ENCODE measurements around the gene NPW. TPM values are rescaled to one million over a fixed set of nuclear protein-coding genes. Genes with fewer than 3 reads are reported as not detected.

NPW gene
- total RNA-seq, 3 donors from 2014 or later = not detected

DNA sequence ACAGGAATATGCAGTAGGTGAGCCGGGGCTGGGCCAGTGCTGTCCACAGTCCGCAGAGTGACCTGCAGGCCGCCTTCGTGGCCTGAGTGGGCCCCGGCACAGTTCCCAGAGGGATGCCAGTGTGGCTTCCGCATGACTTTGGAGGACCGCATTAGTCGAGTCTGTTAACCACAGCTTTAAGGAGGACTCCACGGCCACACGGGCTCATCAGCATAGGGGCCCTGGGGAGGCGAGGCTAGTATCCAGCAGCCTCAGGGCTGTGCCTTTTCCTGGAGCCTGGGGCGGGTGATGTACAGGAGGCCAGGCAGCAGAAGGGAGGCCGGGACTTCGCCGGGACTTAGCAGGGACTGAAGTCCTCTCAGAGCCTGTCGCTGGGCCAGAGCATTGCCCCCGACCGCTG lies 41.4 kb downstream of the NPW start:
- Histone ChIP-seq H3K4me3 (no peak overlapping the region), H3K9me3 (no peaks in the 10 kb centered on the region), H3K27ac (no peak overlapping the region), H3K27me3 (no peaks in the 10 kb centered on the region), H3K36me3 (no peaks in the 10 kb centered on the region), H3K4me1 (no peaks in the 10 kb centered on the region)
- no peak for DNase-seq (ENCODE audit: low spot score in 2 of 2)
- TF ChIP-seq, protein P1, sequence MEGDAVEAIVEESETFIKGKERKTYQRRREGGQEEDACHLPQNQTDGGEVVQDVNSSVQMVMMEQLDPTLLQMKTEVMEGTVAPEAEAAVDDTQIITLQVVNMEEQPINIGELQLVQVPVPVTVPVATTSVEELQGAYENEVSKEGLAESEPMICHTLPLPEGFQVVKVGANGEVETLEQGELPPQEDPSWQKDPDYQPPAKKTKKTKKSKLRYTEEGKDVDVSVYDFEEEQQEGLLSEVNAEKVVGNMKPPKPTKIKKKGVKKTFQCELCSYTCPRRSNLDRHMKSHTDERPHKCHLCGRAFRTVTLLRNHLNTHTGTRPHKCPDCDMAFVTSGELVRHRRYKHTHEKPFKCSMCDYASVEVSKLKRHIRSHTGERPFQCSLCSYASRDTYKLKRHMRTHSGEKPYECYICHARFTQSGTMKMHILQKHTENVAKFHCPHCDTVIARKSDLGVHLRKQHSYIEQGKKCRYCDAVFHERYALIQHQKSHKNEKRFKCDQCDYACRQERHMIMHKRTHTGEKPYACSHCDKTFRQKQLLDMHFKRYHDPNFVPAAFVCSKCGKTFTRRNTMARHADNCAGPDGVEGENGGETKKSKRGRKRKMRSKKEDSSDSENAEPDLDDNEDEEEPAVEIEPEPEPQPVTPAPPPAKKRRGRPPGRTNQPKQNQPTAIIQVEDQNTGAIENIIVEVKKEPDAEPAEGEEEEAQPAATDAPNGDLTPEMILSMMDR (IDR thresholded peaks at IDR 0.05) = no peak
- TF ChIP-seq POLR2A (IDR thresholded peaks at IDR 0.05) (no peak), POLR2AphosphoS5 (IDR thresholded peaks at IDR 0.05) (no peak)
- intact Hi-C loops (cut with DNase I; ENCODE audit: low total_unique reads) = no loop called here

DNA sequence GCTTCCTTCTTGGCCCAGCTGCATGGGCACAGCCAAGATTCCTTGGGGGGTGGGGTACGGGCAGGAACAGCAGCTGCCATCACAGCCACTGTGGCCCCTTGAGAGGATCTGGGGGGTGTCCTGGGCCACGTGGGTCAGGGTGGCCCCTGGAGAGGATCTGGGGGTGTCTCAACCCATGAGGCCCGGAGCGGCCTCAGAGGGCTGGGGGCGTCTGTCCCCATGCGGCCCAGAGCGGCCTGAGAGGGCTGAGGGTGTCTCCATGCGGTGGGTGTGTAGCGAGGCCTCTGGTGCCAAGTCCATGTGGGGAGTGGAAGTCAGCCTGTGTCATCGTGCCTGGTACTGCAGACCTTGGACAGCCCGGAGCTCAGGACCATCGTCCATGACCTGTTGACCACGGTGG lies 41.9 kb downstream of the NPW start:
- no peaks in the 10 kb centered on the region for H3K27me3 ChIP-seq
- H3K9me3 ChIP-seq = no peaks in the 10 kb centered on the region
- H3K27ac ChIP-seq = no peak overlapping the region
- no peak overlapping the region for H3K4me3 ChIP-seq
- H3K4me1 ChIP-seq = no peaks in the 10 kb centered on the region
- no peak for DNase-seq (ENCODE audit: low spot score in 2 of 2)
- H3K36me3 ChIP-seq = no peaks in the 10 kb centered on the region
- intact Hi-C loops (cut with DNase I; ENCODE audit: low total_unique reads) = no loop called here
- TF ChIP-seq, protein P1 (IDR thresholded peaks at IDR 0.05) = no peak

DNA sequence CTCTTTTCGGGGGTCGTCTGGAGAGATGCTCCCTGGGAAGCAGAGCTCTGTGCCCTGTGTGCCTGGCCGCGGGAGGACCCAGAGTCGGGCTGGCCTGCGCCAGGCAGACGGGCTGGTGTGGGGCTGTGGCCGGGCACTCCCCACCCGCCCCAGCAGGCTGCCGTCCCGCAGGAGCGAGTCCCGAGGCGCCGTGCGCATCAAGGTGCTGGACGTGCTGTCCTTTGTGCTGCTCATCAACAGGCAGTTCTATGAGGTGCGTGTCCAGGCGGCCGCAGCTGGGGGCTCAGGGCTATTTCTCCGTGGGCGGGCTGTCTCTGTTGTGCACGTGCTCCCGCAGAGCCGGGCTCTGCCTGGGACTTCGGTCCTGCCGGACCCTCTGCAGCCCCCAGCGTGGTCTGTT lies 43.2 kb downstream of the NPW start:
- TF ChIP-seq, protein P1 (IDR thresholded peaks at IDR 0.05) = no peak
- TF ChIP-seq POLR2A (IDR thresholded peaks at IDR 0.05) = no peak
- no peak for TF ChIP-seq POLR2AphosphoS5 (IDR thresholded peaks at IDR 0.05)
- DNase-seq (ENCODE audit: low spot score in 2 of 2) = no peak
- no peak overlapping the region for H3K4me3 ChIP-seq
- intact Hi-C loops (cut with DNase I; ENCODE audit: low total_unique reads) = no loop called here
- H3K36me3 ChIP-seq = no peaks in the 10 kb centered on the region
- no peak overlapping the region for H3K27ac ChIP-seq
- no peaks in the 10 kb centered on the region for H3K9me3 ChIP-seq
- no peaks in the 10 kb centered on the region for H3K27me3 ChIP-seq
- no peaks in the 10 kb centered on the region for H3K4me1 ChIP-seq

DNA sequence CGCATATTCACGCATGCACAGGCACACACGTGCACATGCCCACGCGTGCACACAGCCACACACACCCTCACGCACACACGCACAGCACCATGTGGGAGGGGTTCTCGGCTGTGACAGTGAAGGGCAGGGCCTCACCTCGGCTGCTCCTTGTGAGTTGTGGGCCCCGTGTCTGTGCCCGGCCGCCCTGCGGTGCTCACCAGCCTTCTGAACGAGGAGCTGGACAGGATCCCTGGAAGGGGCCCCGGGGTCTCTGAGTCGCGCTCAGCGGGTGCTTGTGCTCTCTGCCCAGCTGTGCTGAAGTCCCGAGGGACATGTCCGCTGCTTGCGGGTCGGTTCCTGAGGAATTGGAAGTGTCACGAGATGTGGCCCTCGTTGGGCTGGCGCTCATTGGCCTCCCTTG lies 44.3 kb downstream of the NPW start:
- no peak overlapping the region for H3K27ac ChIP-seq
- H3K9me3 ChIP-seq = no peaks in the 10 kb centered on the region
- DNase-seq (ENCODE audit: low spot score in 2 of 2) = no peak
- no peaks in the 10 kb centered on the region for H3K27me3 ChIP-seq
- TF ChIP-seq, protein P1 (IDR thresholded peaks at IDR 0.05) = no peak
- TF ChIP-seq POLR2AphosphoS5 (IDR thresholded peaks at IDR 0.05) (no peak), POLR2A (IDR thresholded peaks at IDR 0.05) (no peak)
- H3K36me3 ChIP-seq = no peaks in the 10 kb centered on the region
- intact Hi-C loops (cut with DNase I; ENCODE audit: low total_unique reads) = no loop called here
- H3K4me3 ChIP-seq = no peak overlapping the region
- H3K4me1 ChIP-seq = no peaks in the 10 kb centered on the region

DNA sequence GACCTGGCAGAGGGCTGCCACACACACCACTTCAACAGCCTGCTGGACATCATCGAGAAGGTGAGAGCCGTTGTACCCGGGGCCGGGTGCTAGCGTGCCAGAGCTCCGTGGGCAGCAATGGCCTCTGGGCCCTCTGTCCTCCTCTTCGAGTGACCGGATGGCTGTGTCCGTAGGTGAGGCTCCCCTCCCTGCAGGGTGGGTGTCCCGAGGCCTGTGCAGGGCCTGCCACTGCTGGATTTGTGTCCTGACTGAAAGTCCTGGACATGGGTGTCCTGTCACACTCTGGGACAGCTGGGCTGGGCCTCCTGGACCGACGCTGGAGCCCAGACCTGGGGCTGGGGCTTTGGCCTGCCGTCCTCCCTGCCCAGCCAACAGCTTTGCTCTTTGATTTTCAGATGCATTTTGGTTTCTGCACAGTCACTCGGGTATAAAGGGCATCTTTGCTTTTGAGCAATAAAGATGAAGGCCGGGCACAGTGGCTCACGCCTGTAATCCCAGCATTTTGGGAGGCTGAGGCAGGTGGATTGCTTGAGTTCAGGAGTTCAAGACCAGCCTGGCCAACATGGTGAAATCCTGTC lies 44.9 kb downstream of the NPW start:
- Histone ChIP-seq H3K27me3 (no peaks in the 10 kb centered on the region), H3K36me3 (no peaks in the 10 kb centered on the region), H3K9me3 (no peaks in the 10 kb centered on the region), H3K4me3 (no peak overlapping the region), H3K4me1 (no peaks in the 10 kb centered on the region), H3K27ac (no peak overlapping the region)
- no peak for DNase-seq (ENCODE audit: low spot score in 2 of 2)
- intact Hi-C loops (cut with DNase I; ENCODE audit: low total_unique reads) = no loop called here
- no peak for TF ChIP-seq POLR2A (IDR thresholded peaks at IDR 0.05)
- no peak for TF ChIP-seq POLR2AphosphoS5 (IDR thresholded peaks at IDR 0.05)
- TF ChIP-seq, protein P1 (IDR thresholded peaks at IDR 0.05) = no peak

Measured in breast epithelium (tissue), 4 donors.